K562 (cell line): Measurements from ENCODE around the gene PRDX2. TPM values are rescaled to one million over a fixed set of nuclear protein-coding genes. Genes with fewer than 3 reads are reported as not detected.

Experiments
- CHCHD3 ChIP-seq: fragments of 250-450 bp; sonication (Bioruptor Pico); IDR thresholded peaks from 2 replicates; pipeline ENCODE4 v2.1.2; 2022; ENCODE audit warnings: mild to moderate bottlenecking
- CHD4 ChIP-seq: fragments of 200-600 bp; sonication (generic); IDR thresholded peaks from 3 replicates; pipeline ENCODE4 v1.6.1; 2012; ENCODE audit warnings: low read depth, mild to moderate bottlenecking, mixed read lengths, low read length, inconsistent platforms; ENCODE audit not compliant: insufficient read depth, insufficient replicate concordance, poor library complexity, severe bottlenecking
- E2F3 ChIP-seq: fragments of 250-450 bp; sonication (Bioruptor Pico); IDR thresholded peaks from 2 replicates; pipeline ENCODE4 v1.4.0; 2020; ENCODE audit warnings: mild to moderate bottlenecking
- ELF1 ChIP-seq: fragments of 200-800 bp; sonication (Bioruptor generic); IDR thresholded peaks from 2 replicates; pipeline ENCODE4 v1.6.1; 2016; ENCODE audit warnings: missing genetic modification characterization, missing compliant biosample characterization
- HDAC6 ChIP-seq: IDR thresholded peaks from 2 replicates; pipeline ENCODE4 v1.6.1; 2012; ENCODE audit warnings: low read depth, mild to moderate bottlenecking, control low read depth, inconsistent platforms, low read length, moderate library complexity
- HDGF ChIP-seq: fragments of 450-650 bp; IDR thresholded peaks from 2 replicates; pipeline ENCODE4 v1.6.1; 2016
- HMG20A ChIP-seq: fragments of 450-650 bp; formaldehyde crosslinking; conservative IDR thresholded peaks from 2 replicates; pipeline ENCODE4 v1.4.0; 2020; ENCODE audit warnings: mild to moderate bottlenecking, mixed read lengths
- KLF6 ChIP-seq: fragments of 250-450 bp; sonication (Bioruptor Pico); IDR thresholded peaks from 2 replicates; pipeline ENCODE4 v1.4.0; 2020; ENCODE audit warnings: mild to moderate bottlenecking, moderate library complexity, borderline replicate concordance
- NFATC3 ChIP-seq: fragments of 450-650 bp; IDR thresholded peaks from 2 replicates; pipeline ENCODE4 v1.6.1; 2017; ENCODE audit warnings: mild to moderate bottlenecking
- NFE2 ChIP-seq: IDR thresholded peaks from 2 replicates; pipeline ENCODE4 v1.6.1; 2014; ENCODE audit warnings: antibody characterized with exemption, low read depth
- OTX1 ChIP-seq: fragments of 450-650 bp; formaldehyde crosslinking; IDR thresholded peaks from 2 replicates; pipeline ENCODE4 v1.4.0; 2022; ENCODE audit warnings: mild to moderate bottlenecking
- PHB2 ChIP-seq: fragments of 450-650 bp; IDR thresholded peaks from 2 replicates; pipeline ENCODE4 v1.6.1; 2017; ENCODE audit warnings: low read depth
- POLR2B ChIP-seq: fragments of 450-650 bp; IDR thresholded peaks from 2 replicates; pipeline ENCODE4 v1.6.1; 2018; ENCODE audit warnings: low read depth; ENCODE audit not compliant: partially characterized antibody
- RBM39 ChIP-seq: fragments of 200-400 bp; formaldehyde crosslinking; optimal IDR thresholded peaks from 2 replicates; pipeline ENCODE3; 2018; ENCODE audit warnings: low read depth, low read length
- SP1 ChIP-seq: sonication (generic); formaldehyde crosslinking; IDR thresholded peaks from 2 replicates; pipeline ENCODE4 v1.8.1; 2022; ENCODE audit warnings: mild to moderate bottlenecking, missing genetic modification reagents
- TRIM24 ChIP-seq, 2 experiments: fragments of 450-650 bp; IDR thresholded peaks; 2 replicates each; pipeline ENCODE4 v1.6.1; 2016
- ZNF274 ChIP-seq: IDR thresholded peaks from 2 replicates; pipeline ENCODE4 v1.6.1; 2011; ENCODE audit warnings: low read depth, mild to moderate bottlenecking, low read length, moderate library complexity, borderline replicate concordance
- ZNF764 ChIP-seq: fragments of 250-450 bp; sonication (Bioruptor Pico); IDR thresholded peaks from 2 replicates; pipeline ENCODE4 v1.4.0; 2020; ENCODE audit warnings: low read depth, mild to moderate bottlenecking, moderate library complexity
- polyA plus RNA-seq, 8 experiments: library from polyadenylated mRNA; depleted of rRNA in 4 of 8; stranded (reverse) in 5 of 8; unstranded in 3 of 8; fragments of >200 nt; fragmentation: Nextera tagmentation in 2 of 8; fragmentation: Illumina TruSeq in 1 of 8; extraction: Ambion mirVana in 2 of 8; extraction: Trizol in 1 of 8; gene quantifications; 2 replicates each; pipeline versions ENCODE4 v1.2.1 to v1.2.3, GENCODE V29; 2011 to 2014; ENCODE audit warnings: inconsistent platforms in 1 of 8, missing spikeins in 1 of 8
- total RNA-seq, 7 experiments: library from RNA; depleted of rRNA in 6 of 7; stranded (reverse); fragments of >200 nt in 6 of 7; fragmentation: Illumina TruSeq in 2 of 7; extraction: Trizol in 2 of 7; gene quantifications; 2 replicates each; pipeline versions ENCODE4 v1.2.1 to v1.2.3, GENCODE V29; 2011 to 2021; ENCODE audit warnings: low replicate concordance in 1 of 7
- TF ChIP-seq, protein P1 (sequence below): fragments of 250-450 bp; sonication (Bioruptor Pico); IDR thresholded peaks from 2 replicates; pipeline ENCODE4 v1.4.0; 2020; ENCODE audit warnings: mild to moderate bottlenecking, moderate library complexity
- TF ChIP-seq, protein P2 (sequence below): sonication (generic); formaldehyde crosslinking; IDR thresholded peaks from 2 replicates; pipeline ENCODE4 v1.8.1; 2022; ENCODE audit warnings: missing genetic modification reagents
- TF ChIP-seq, protein P3 (sequence below), 2 experiments: fragments of 200-800 bp in 1 of 2; sonication (Bioruptor generic) in 1 of 2; sonication (generic) in 1 of 2; formaldehyde crosslinking in 1 of 2; IDR thresholded peaks in 1 of 2; conservative IDR thresholded peaks in 1 of 2; 2 replicates each; pipeline versions ENCODE4 v1.5.0 to v1.6.1; 2016 to 2020; ENCODE audit warnings: missing compliant biosample characterization in 1 of 2, missing genetic modification characterization in 1 of 2, missing genetic modification reagents in 1 of 2

Gene PRDX2
- total and polyA plus RNA-seq, 9 of the 15 experiments (the other 6 are each of a cell fraction or from before 2014, with no cell fraction given) = 206 to 1,183 (median 415) TPM

DNA sequence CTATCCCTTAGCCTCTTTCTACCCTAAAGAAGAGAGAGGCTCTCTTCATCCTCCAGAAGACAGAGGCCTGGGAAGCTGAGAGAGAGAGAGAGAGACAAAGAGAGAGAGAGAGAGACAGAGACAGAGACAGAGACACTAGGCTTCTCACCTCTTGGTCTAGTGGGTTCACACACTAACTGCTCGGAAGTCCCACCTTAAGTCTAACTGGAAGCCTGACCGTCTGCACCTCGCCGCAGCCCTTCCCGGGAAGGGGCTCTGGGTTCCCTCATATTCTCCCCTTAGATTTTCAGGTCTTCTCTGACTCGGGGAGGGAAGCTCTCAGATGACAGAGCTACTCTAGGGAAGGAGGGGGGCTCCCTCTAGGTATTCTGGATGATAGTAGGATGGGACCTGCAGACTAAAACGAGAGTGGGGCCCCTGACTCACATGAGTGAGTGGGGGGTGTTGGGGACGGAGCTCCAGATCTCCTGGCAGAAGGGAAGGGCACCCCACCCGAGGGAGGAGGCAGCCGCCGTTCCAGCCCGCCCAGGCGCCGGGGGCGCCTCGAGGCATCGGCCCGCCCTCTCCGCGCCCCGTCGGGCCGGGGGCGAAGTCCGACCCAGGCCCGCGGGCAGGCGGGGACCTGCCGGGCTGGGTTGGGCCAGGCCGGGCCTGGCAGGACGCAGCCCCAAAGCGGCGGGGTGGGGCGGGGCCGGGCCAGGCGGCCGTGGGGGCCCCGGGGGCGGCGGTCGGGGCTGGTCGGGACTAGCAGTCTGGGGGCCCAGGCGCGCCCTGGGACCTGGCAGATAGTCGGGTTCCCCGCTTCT, 12.3 kb downstream of the PRDX2 start (continued):
- TF ChIP-seq, protein P1, sequence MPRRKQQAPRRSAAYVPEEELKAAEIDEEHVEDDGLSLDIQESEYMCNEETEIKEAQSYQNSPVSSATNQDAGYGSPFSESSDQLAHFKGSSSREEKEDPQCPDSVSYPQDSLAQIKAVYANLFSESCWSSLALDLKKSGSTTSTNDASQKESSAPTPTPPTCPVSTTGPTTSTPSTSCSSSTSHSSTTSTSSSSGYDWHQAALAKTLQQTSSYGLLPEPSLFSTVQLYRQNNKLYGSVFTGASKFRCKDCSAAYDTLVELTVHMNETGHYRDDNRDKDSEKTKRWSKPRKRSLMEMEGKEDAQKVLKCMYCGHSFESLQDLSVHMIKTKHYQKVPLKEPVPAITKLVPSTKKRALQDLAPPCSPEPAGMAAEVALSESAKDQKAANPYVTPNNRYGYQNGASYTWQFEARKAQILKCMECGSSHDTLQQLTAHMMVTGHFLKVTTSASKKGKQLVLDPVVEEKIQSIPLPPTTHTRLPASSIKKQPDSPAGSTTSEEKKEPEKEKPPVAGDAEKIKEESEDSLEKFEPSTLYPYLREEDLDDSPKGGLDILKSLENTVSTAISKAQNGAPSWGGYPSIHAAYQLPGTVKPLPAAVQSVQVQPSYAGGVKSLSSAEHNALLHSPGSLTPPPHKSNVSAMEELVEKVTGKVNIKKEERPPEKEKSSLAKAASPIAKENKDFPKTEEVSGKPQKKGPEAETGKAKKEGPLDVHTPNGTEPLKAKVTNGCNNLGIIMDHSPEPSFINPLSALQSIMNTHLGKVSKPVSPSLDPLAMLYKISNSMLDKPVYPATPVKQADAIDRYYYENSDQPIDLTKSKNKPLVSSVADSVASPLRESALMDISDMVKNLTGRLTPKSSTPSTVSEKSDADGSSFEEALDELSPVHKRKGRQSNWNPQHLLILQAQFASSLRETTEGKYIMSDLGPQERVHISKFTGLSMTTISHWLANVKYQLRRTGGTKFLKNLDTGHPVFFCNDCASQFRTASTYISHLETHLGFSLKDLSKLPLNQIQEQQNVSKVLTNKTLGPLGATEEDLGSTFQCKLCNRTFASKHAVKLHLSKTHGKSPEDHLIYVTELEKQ (CRISPR knock-in tag) = no peak
- TF ChIP-seq, protein P2, sequence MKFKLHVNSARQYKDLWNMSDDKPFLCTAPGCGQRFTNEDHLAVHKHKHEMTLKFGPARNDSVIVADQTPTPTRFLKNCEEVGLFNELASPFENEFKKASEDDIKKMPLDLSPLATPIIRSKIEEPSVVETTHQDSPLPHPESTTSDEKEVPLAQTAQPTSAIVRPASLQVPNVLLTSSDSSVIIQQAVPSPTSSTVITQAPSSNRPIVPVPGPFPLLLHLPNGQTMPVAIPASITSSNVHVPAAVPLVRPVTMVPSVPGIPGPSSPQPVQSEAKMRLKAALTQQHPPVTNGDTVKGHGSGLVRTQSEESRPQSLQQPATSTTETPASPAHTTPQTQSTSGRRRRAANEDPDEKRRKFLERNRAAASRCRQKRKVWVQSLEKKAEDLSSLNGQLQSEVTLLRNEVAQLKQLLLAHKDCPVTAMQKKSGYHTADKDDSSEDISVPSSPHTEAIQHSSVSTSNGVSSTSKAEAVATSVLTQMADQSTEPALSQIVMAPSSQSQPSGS (CRISPR knock-in tag) = no peak
- TF ChIP-seq SP1 (CRISPR knock-in tag) (no peak), ZNF764 (no peak), CHCHD3 (CRISPR knock-in tag) (no peak), ELF1 (tag) (no peak), POLR2B (no peak), ZNF274 (no peak), E2F3 (CRISPR knock-in tag) (no peak), OTX1 (no peak), PHB2 (no peak), TRIM24 (IDR thresholded peaks at IDR 0.05) (no peak), NFE2 (no peak), HMG20A (no peak), NFATC3 (no peak), KLF6 (CRISPR knock-in tag) (no peak), HDAC6 (no peak), RBM39 (no peak), HDGF (peak; percentile 93; the same call in 1 of the 2 replicates), CHD4 (peak; percentile 76)
- TF ChIP-seq, protein P3, sequence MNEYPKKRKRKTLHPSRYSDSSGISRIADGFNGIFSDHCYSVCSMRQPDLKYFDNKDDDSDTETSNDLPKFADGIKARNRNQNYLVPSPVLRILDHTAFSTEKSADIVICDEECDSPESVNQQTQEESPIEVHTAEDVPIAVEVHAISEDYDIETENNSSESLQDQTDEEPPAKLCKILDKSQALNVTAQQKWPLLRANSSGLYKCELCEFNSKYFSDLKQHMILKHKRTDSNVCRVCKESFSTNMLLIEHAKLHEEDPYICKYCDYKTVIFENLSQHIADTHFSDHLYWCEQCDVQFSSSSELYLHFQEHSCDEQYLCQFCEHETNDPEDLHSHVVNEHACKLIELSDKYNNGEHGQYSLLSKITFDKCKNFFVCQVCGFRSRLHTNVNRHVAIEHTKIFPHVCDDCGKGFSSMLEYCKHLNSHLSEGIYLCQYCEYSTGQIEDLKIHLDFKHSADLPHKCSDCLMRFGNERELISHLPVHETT (CRISPR knock-in tag; conservative IDR thresholded peaks at IDR 0.05 in 1 of 2, IDR thresholded peaks at IDR 0.05 in 1 of 2) = no peak
